Fibroblast of mammary gland (primary cell): ENCODE data around the gene ECEL1.

Experiments used
- DNase-seq: peaks from one replicate; pipeline ENCODE4 v3.0.0-alpha.2; 2010; ENCODE audit warnings: low read depth
- H3K4me3 ChIP-seq: 2 replicates; pipeline ENCODE4 v1.5.1; 2011; ENCODE audit warnings: low read depth, mild to moderate bottlenecking, low read length, moderate library complexity; ENCODE audit not compliant: control insufficient read depth
- TF ChIP-seq, protein P1 (sequence below): conservative IDR thresholded peaks from 2 replicates; pipeline ENCODE4 v1.5.1; 2011; ENCODE audit warnings: low read depth, low read length, inconsistent platforms; ENCODE audit not compliant: control insufficient read depth, insufficient read depth

The ECEL1 gene

GRCh38 chr2:232498452-232498851 is 10.8 kb upstream of the ECEL1 start:
- TF ChIP-seq, protein P1, sequence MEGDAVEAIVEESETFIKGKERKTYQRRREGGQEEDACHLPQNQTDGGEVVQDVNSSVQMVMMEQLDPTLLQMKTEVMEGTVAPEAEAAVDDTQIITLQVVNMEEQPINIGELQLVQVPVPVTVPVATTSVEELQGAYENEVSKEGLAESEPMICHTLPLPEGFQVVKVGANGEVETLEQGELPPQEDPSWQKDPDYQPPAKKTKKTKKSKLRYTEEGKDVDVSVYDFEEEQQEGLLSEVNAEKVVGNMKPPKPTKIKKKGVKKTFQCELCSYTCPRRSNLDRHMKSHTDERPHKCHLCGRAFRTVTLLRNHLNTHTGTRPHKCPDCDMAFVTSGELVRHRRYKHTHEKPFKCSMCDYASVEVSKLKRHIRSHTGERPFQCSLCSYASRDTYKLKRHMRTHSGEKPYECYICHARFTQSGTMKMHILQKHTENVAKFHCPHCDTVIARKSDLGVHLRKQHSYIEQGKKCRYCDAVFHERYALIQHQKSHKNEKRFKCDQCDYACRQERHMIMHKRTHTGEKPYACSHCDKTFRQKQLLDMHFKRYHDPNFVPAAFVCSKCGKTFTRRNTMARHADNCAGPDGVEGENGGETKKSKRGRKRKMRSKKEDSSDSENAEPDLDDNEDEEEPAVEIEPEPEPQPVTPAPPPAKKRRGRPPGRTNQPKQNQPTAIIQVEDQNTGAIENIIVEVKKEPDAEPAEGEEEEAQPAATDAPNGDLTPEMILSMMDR, result no peak
- no peak overlapping the region for H3K4me3 ChIP-seq
- no peak for DNase-seq

- DNase-seq, result no peak
- TF ChIP-seq, protein P1, result no peak
- H3K4me3 ChIP-seq, result no peak overlapping the region
These were observed 9.7 kb upstream of the ECEL1 start for GRCh38 chr2:232497348-232497747.

DNA sequence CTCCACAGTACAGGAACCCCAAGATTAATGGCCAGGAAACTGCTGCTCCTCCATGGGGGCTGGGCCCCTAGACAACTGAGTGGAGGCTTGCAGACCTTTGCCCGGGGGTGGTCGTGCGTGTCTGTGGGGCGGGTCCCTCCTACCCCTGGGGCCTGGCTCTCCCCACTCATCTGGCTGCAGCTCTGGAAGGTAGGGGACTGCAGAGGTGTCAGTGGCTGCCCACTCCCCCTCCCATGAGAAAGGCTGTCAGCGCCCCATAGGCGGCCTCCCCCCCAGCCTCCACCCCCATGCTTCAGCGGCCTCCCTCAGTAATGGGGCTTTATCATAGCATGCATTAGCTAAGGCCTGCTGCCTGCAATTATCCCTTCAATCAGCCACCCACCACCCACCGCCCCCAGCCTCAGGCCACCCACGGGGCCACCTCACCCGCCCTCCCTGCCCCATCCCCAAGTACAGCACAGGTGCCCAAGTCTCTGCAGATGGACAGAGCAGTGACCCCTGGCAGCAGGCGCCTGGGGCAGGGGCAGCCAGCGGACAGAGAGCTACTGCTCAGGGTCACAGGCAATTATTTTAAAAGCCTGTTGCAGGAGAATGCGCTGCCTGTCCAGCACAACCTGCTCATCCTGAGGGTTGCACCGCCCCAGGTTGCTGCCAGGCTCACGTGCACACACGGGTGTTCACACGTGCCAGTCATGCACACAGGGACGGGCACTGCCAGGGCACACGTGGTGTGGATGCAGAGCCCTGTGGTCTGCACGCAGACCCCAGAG is 9.1 kb upstream of the ECEL1 start:
- no peak for DNase-seq
- TF ChIP-seq, protein P1, result no peak
- H3K4me3 ChIP-seq, result no peak overlapping the region

- DNase-seq, result no peak
- no peak overlapping the region for H3K4me3 ChIP-seq
- TF ChIP-seq, protein P1, result no peak
These were observed 7.7 kb upstream of the ECEL1 start for GRCh38 chr2:232495292-232495691.

DNA sequence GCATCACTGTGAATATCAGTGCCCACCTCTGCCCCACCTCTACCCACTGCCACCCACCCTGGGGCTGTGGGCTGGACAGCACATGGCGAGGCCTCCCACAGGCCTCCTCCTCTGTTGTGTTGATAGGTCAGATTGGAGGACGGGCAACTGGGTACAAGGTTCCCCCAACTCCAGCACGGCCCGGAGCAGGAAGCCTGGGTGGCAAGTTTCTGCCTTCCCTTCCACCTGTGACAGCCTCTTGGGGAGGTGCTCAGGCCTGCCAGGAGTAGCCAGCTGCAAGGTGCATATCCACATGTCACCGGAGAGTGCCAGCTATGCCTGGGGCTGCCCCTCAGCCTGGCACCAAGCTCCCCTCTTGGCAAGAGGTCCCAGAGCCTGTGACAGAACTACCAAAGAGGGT is 6.9 kb upstream of the ECEL1 start:
- no peak for DNase-seq
- TF ChIP-seq, protein P1, result no peak
- no peak overlapping the region for H3K4me3 ChIP-seq

DNA sequence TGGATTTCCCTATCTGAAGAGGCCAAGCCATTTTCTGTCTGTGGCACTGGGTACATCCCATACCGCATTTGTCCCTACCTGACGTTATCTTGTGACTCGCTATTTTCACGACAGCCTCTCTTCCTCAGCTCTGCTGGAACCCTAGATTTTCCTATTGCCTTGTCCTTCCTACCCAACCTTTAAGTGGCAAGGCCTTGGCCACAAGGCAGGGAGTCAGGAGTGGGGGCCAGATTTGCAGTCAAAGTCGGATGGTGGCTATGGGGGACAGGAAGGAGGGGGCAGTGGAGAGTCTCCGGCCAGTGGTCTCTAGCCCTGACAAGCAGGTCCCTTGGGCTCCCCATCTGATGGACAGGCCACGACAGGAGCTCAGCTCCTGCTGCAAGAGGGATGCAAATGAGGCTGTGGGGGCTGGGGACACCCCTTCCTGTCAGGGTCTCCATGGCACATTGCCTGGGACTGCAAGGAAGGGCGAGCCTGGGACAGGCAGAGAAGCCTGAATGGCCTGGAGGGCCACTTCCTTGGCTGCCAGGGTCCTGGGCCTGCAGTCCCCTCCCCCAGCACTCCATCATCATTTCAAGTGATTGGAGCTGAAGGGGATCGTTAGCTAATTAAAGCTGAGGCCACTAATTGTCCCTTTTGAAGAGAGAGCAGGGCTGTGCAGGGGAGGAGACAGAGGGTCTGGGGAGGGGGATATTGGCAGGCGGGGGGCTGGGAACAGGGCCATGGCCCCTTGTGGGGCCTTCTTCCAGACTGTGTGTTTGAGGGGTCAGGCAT is 6.3 kb upstream of the ECEL1 start:
- H3K4me3 ChIP-seq, result no peak overlapping the region
- no peak for DNase-seq
- TF ChIP-seq, protein P1, result no peak
